Measurements from ENCODE around the gene PACSIN1.

GRCh38 chr6:34484899-34485298 is 19.0 kb downstream of the PACSIN1 start:
- TF ChIP-seq, protein P1, sequence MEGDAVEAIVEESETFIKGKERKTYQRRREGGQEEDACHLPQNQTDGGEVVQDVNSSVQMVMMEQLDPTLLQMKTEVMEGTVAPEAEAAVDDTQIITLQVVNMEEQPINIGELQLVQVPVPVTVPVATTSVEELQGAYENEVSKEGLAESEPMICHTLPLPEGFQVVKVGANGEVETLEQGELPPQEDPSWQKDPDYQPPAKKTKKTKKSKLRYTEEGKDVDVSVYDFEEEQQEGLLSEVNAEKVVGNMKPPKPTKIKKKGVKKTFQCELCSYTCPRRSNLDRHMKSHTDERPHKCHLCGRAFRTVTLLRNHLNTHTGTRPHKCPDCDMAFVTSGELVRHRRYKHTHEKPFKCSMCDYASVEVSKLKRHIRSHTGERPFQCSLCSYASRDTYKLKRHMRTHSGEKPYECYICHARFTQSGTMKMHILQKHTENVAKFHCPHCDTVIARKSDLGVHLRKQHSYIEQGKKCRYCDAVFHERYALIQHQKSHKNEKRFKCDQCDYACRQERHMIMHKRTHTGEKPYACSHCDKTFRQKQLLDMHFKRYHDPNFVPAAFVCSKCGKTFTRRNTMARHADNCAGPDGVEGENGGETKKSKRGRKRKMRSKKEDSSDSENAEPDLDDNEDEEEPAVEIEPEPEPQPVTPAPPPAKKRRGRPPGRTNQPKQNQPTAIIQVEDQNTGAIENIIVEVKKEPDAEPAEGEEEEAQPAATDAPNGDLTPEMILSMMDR (IDR thresholded peaks at IDR 0.05): no peak
- TF ChIP-seq POLR2A (IDR thresholded peaks at IDR 0.05): no peak
